PFSK-1 (cell line): ENCODE data around the gene ABCA7.

Experiments used
- FOXP2 ChIP-seq: optimal IDR thresholded peaks from 2 replicates; pipeline ENCODE3; 2011; ENCODE audit warnings: borderline replicate concordance, control low read depth, inconsistent platforms; ENCODE audit not compliant: insufficient read depth; ENCODE audit errors: extremely low read length, extremely low read depth
- POLR2AphosphoS5 ChIP-seq: IDR thresholded peaks from 2 replicates; pipeline ENCODE4 v1.6.1; 2012; ENCODE audit warnings: low read depth, mild to moderate bottlenecking, control low read depth, low read length, moderate library complexity
- SIN3A ChIP-seq: IDR thresholded peaks from 2 replicates; pipeline ENCODE4 v1.6.1; 2012; ENCODE audit warnings: mild to moderate bottlenecking, low read length, moderate library complexity, borderline replicate concordance; ENCODE audit not compliant: insufficient read depth
- TAF1 ChIP-seq: IDR thresholded peaks from 2 replicates; pipeline ENCODE4 v1.6.1; 2012; ENCODE audit warnings: low read length, control low read depth, borderline replicate concordance; ENCODE audit not compliant: insufficient read depth
- TF ChIP-seq, protein P1 (sequence below), 2 experiments: IDR thresholded peaks; 2 replicates each; pipeline versions ENCODE4 v1.6.1 to v1.8.0; 2011 to 2012; ENCODE audit warnings: low read depth in 2 of 2, low read length in 2 of 2, control low read depth in 1 of 2, inconsistent platforms in 1 of 2, mild to moderate bottlenecking in 1 of 2, moderate library complexity in 1 of 2; ENCODE audit not compliant: insufficient read depth in 1 of 2

The ABCA7 gene

DNA sequence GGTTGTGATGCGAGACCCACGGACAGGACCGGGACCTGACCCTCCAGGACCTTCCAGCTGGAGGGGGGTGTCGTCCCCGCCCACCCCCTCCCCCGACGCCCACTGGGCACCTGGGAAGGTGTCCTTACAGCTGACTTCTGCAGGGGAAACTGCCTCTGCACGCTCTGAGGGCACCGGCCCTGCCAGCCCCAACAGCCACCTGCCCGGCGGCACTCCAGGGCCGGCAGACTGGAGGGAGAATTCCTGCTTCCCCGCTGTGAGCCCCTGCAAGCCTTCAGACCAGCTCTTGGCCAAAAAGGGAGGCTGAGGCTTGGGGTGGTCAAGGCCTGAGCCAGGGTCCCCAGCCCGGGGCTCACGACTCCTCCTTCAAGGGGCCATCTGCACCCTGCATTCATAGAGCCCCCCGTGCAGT lies 12.3 kb upstream of the ABCA7 start:
- no peak for TF ChIP-seq FOXP2
- TF ChIP-seq TAF1, result no peak
- TF ChIP-seq POLR2AphosphoS5, result 0 out of 2 replicates have a peak, but pooled peaks have one; percentile 3

DNA sequence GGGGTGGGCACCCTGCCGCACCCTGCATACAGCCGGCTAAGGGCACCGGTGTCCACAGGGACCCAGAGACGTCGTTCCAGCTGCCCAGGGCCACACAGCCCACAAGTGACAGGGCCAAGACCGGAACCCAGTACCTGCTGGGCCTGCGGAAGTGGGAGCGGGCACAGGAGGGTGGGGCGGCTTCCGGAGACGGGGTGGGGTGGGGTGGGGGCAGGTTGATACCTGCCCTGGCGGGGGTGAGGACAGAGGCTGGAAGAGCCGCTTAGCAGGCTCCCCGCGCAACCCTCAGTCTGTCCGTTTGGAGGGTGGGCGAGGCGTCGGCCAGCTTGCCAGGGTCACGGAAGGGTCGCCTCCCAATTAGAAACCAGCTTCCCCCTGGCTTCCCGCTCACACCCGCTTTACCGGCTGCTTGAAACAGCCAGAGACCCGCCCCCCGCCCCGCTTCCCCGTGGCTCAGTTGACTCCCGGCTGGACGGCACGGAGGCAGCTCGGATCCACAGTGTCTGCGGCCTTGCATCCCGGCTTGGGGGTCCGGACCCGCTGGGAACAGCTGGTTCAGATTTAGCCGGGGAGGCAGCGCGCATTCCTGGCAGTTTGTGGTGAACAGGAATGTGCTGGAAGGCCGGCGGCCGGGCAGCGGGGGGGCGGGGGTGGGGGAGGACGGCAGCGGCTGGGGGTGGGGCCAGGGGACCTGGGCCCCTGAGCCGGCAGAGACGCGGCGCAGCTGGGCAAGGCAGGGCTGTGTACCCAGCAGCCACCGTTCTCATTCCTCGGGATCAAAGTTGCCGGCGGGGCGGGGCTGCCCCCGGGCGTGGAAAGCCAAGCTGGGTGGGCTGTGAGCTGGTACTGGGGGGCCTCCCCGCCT lies 11.6 kb upstream of the ABCA7 start:
- TF ChIP-seq POLR2AphosphoS5 (no peak), TAF1 (no peak), SIN3A (peak; percentile 11; the same call in 1 of the 2 replicates), FOXP2 (peak; percentile 75)
- TF ChIP-seq, protein P1, sequence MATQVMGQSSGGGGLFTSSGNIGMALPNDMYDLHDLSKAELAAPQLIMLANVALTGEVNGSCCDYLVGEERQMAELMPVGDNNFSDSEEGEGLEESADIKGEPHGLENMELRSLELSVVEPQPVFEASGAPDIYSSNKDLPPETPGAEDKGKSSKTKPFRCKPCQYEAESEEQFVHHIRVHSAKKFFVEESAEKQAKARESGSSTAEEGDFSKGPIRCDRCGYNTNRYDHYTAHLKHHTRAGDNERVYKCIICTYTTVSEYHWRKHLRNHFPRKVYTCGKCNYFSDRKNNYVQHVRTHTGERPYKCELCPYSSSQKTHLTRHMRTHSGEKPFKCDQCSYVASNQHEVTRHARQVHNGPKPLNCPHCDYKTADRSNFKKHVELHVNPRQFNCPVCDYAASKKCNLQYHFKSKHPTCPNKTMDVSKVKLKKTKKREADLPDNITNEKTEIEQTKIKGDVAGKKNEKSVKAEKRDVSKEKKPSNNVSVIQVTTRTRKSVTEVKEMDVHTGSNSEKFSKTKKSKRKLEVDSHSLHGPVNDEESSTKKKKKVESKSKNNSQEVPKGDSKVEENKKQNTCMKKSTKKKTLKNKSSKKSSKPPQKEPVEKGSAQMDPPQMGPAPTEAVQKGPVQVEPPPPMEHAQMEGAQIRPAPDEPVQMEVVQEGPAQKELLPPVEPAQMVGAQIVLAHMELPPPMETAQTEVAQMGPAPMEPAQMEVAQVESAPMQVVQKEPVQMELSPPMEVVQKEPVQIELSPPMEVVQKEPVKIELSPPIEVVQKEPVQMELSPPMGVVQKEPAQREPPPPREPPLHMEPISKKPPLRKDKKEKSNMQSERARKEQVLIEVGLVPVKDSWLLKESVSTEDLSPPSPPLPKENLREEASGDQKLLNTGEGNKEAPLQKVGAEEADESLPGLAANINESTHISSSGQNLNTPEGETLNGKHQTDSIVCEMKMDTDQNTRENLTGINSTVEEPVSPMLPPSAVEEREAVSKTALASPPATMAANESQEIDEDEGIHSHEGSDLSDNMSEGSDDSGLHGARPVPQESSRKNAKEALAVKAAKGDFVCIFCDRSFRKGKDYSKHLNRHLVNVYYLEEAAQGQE (IDR thresholded peaks at IDR 0.05; ENCODE audit: insufficient read depth in 1 of 2, low read depth in 2 of 2, low read length in 2 of 2), result peak in 1 of 2 experiments; percentile 28; a peak in 1 of 4 replicates

DNA sequence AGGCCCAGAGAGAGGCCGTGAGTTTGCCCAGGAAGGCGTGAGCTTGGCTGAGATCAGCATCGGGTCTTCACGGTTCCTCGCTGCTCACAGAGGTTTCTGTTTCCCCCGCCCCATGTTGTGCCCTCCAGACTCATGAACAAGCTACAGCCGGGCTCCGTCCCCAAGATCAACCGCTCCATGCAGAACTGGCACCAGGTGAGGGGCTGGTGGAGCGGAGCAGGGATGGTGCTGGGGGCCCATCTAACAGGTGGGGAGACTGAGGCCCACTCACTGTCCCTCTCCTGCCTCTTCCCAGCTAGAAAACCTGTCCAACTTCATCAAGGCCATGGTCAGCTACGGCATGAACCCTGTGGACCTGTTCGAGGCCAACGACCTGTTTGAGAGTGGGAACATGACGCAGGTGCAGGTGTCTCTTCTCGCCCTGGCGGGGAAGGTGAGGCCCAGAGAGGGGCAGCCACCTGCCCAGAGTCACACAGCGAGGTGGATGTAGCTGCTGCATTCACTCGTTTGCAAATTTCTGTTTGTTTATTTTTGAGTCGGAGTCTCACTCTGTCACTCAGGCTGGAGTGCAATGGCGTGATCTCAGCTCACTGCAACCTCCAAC lies 7.5 kb upstream of the ABCA7 start:
- TF ChIP-seq SIN3A, result no peak
- TF ChIP-seq FOXP2, result no peak
- TF ChIP-seq POLR2AphosphoS5, result no peak
- TF ChIP-seq TAF1, result no peak
- TF ChIP-seq, protein P1 (IDR thresholded peaks at IDR 0.05; ENCODE audit: insufficient read depth in 1 of 2, low read depth in 2 of 2, low read length in 2 of 2), result no peak

DNA sequence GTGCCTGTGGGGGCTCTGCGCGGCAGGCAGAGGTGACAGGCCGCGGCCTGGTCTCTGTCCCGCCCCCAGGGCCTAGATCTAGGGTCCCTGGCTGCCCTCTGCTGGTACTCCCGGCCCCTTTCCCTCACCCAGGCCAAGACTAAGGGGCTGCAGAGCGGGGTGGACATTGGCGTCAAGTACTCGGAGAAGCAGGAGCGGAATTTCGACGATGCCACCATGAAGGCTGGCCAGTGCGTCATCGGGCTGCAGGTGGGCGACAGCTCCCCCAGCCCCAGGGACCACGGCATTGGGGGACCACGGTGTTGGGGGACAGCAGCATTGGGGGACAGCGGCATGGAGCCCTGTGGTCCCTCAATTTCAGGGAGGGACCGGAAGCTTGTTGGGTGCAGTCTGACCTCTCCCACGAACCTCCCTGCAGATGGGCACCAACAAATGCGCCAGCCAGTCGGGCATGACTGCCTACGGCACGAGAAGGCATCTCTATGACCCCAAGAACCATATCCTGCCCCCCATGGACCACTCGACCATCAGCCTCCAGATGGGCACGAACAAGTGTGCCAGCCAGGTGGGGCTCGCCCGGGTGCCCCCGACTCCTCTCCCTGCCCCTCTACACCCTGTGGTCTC lies 3.8 kb upstream of the ABCA7 start:
- no peak for TF ChIP-seq SIN3A
- TF ChIP-seq, protein P1 (IDR thresholded peaks at IDR 0.05; ENCODE audit: insufficient read depth in 1 of 2, low read depth in 2 of 2, low read length in 2 of 2), result no peak

DNA sequence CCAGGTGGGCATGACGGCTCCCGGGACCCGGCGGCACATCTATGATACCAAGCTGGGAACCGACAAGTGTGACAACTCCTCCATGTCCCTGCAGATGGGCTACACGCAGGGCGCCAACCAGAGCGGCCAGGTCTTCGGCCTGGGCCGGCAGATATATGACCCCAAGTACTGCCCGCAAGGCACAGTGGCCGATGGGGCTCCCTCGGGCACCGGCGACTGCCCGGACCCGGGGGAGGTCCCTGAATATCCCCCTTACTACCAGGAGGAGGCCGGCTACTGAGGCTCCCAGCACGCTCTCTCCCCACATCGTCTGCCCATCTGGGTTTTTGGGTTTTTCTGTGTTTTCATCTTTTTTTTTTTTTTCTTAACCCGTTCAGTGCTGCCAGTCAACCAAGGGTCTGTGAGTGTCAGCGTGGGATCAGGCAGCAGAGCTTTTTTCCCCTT lies 2.3 kb upstream of the ABCA7 start:
- no peak for TF ChIP-seq TAF1
- no peak for TF ChIP-seq FOXP2
- TF ChIP-seq SIN3A, result no peak
- TF ChIP-seq, protein P1 (IDR thresholded peaks at IDR 0.05; ENCODE audit: insufficient read depth in 1 of 2, low read depth in 2 of 2, low read length in 2 of 2), result no peak
- TF ChIP-seq POLR2AphosphoS5, result no peak
